HEK293 (cell line): Measurements from ENCODE around the gene TNNC1.

ENCODE experiments used
- BCL11A ChIP-seq: fragments of 450-650 bp; formaldehyde crosslinking; IDR thresholded peaks from 2 replicates; pipeline ENCODE4 v1.5.1; 2016; ENCODE audit warnings: low read depth, missing biosample characterization, missing genetic modification characterization
- SP2 ChIP-seq: fragments of 450-650 bp; formaldehyde crosslinking; IDR thresholded peaks from 2 replicates; pipeline ENCODE4 v1.5.1; 2016; ENCODE audit warnings: missing biosample characterization, missing genetic modification characterization
- ZNF677 ChIP-seq: fragments of 450-650 bp; IDR thresholded peaks from 2 replicates; pipeline ENCODE4 v1.5.0; 2018; ENCODE audit warnings: missing biosample characterization, mild to moderate bottlenecking, missing genetic modification characterization, moderate library complexity
- ZSCAN16 ChIP-seq: fragments of 450-650 bp; formaldehyde crosslinking; IDR thresholded peaks from 2 replicates; pipeline ENCODE4 v1.5.1; 2016; ENCODE audit warnings: missing biosample characterization, missing genetic modification characterization
- TF ChIP-seq, protein P1 (sequence below): fragments of 450-650 bp; formaldehyde crosslinking; IDR thresholded peaks from 2 replicates; pipeline ENCODE4 v1.5.1; 2016; ENCODE audit warnings: missing biosample characterization, missing genetic modification characterization
- TF ChIP-seq, protein P2 (sequence below): fragments of 450-650 bp; formaldehyde crosslinking; IDR thresholded peaks from 2 replicates; pipeline ENCODE4 v1.5.1; 2016; ENCODE audit warnings: missing biosample characterization, missing genetic modification characterization

DNA sequence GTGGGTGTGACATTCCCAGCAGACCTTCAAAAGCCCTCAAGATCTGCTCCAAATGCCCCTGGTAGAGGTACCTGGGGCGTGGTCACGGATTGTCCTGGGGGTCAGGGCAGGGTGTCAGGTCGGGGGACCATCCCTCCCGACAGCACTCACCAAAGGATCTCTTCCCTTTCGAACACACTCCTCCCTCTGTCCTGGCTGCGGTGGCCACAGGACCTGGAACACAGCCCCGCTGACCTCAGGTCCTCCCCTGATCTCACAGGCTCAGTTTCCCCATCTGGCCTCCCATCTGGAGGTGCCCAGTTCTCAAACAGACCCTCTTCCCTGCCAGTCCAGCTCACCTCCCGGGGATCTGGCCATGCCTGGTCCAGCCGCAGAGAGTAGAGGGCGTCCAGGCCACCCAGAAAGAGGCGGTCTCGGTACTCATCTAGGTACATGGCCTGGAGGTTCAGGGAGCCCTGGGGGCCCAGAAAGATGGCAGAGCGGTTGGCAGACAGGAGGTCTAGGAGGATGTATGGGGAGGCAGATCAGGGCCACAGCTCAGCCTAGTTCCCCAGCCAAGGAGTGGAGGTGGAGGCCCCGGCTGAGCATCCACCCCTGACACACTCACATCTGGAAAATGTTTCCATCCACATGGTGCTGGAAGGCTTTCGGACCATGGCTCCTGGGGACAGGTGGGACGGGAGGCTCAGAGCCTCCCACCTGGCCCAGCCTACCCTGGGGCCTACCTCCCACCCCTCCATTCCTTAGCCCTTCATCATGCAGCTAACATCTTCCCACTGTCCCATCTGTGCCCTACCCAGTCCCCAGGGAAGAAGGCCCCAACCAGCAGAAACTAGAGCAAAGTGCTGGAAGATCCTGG is 11.2 kb downstream of the TNNC1 start:
- TF ChIP-seq, protein P1, sequence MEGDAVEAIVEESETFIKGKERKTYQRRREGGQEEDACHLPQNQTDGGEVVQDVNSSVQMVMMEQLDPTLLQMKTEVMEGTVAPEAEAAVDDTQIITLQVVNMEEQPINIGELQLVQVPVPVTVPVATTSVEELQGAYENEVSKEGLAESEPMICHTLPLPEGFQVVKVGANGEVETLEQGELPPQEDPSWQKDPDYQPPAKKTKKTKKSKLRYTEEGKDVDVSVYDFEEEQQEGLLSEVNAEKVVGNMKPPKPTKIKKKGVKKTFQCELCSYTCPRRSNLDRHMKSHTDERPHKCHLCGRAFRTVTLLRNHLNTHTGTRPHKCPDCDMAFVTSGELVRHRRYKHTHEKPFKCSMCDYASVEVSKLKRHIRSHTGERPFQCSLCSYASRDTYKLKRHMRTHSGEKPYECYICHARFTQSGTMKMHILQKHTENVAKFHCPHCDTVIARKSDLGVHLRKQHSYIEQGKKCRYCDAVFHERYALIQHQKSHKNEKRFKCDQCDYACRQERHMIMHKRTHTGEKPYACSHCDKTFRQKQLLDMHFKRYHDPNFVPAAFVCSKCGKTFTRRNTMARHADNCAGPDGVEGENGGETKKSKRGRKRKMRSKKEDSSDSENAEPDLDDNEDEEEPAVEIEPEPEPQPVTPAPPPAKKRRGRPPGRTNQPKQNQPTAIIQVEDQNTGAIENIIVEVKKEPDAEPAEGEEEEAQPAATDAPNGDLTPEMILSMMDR (tag by site-specific recombination) = no peak
- TF ChIP-seq SP2 (no peak), BCL11A (tag by site-specific recombination) (no peak), ZSCAN16 (tag by site-specific recombination) (no peak), ZNF677 (tag by site-specific recombination) (no peak)
- TF ChIP-seq, protein P2, sequence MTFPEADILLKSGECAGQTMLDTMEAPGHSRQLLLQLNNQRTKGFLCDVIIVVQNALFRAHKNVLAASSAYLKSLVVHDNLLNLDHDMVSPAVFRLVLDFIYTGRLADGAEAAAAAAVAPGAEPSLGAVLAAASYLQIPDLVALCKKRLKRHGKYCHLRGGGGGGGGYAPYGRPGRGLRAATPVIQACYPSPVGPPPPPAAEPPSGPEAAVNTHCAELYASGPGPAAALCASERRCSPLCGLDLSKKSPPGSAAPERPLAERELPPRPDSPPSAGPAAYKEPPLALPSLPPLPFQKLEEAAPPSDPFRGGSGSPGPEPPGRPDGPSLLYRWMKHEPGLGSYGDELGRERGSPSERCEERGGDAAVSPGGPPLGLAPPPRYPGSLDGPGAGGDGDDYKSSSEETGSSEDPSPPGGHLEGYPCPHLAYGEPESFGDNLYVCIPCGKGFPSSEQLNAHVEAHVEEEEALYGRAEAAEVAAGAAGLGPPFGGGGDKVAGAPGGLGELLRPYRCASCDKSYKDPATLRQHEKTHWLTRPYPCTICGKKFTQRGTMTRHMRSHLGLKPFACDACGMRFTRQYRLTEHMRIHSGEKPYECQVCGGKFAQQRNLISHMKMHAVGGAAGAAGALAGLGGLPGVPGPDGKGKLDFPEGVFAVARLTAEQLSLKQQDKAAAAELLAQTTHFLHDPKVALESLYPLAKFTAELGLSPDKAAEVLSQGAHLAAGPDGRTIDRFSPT (tag by site-specific recombination) = no peak
